HL-60 (cell line): ENCODE results near the gene SLC35F3.

Experiments used
- DNase-seq, 2 experiments: peaks; one replicate each; pipeline ENCODE4 v3.0.0-alpha.2; 2010 to 2020; ENCODE audit warnings: low read depth in 1 of 2, low spot score in 1 of 2
- H3K27ac ChIP-seq: fragments of 250-450 bp; sonication (Bioruptor Pico); replicated peaks from 2 replicates; pipeline ENCODE4 v1.5.1; 2020; ENCODE audit warnings: mild to moderate bottlenecking, moderate library complexity
- H3K27me3 ChIP-seq: fragments of 250-450 bp; sonication (Bioruptor Pico); 2 replicates; pipeline ENCODE4 v1.5.1; 2021; ENCODE audit warnings: mild to moderate bottlenecking, moderate library complexity; ENCODE audit not compliant: insufficient read depth, poor library complexity, severe bottlenecking
- H3K4me3 ChIP-seq: replicated peaks from 2 replicates; pipeline ENCODE4 v1.5.1; 2011; ENCODE audit warnings: mild to moderate bottlenecking, control low read depth, low read length; ENCODE audit not compliant: insufficient read depth
- CTCF ChIP-seq: IDR thresholded peaks from one replicate; pipeline ENCODE4 v1.5.1; 2011; ENCODE audit warnings: low read length, control low read depth, inconsistent platforms; ENCODE audit not compliant: insufficient read depth
- GABPA ChIP-seq: IDR thresholded peaks from 2 replicates; pipeline ENCODE4 v1.6.1; 2012; ENCODE audit warnings: low read depth
- POLR2AphosphoS5 ChIP-seq: IDR thresholded peaks from 2 replicates; pipeline ENCODE4 v1.6.1; 2012; ENCODE audit warnings: low read depth
- REST ChIP-seq: IDR thresholded peaks from 2 replicates; pipeline ENCODE4 v1.6.1; 2012; ENCODE audit warnings: low read depth; ENCODE audit not compliant: insufficient replicate concordance
- SPI1 ChIP-seq: IDR thresholded peaks from 2 replicates; pipeline ENCODE4 v1.6.1; 2012; ENCODE audit warnings: low read depth, mild to moderate bottlenecking, borderline replicate concordance

SLC35F3 gene

DNA sequence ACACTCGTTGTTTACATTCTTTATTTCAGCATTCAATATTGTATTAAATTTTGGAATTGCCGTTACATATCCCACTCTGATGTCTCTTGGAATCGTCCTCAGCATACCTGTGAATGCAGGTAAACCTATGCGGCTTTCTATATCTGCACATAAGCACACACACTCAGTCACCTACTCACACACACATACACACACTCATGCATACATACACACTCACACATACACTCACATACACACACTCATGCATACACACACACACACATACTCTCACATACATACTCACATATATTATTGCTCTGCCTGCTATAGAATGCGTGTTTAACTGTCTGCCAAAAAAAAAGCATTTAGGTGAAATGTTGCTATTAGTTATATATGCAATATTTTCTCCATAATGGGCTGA, 415.6 kb downstream of the SLC35F3 start:
- TF ChIP-seq REST = no peak
- TF ChIP-seq SPI1 = no peak
- TF ChIP-seq GABPA = no peak
- TF ChIP-seq CTCF = no peak
- TF ChIP-seq POLR2AphosphoS5 = no peak
- Histone ChIP-seq H3K27ac (no peak overlapping the region), H3K4me3 (no peak overlapping the region), H3K27me3 (peaks cover 12% of the 10 kb centered on the region)
- DNase-seq = no peak

GRCh38 chr1:234320549-234320948, 416.1 kb downstream of the SLC35F3 start:
- peaks cover 8% of the 10 kb centered on the region for H3K27me3 ChIP-seq
- H3K27ac ChIP-seq = no peak overlapping the region
- DNase-seq = no peak
- TF ChIP-seq REST = no peak
- no peak for TF ChIP-seq SPI1
- no peak for TF ChIP-seq CTCF
- no peak for TF ChIP-seq POLR2AphosphoS5
- TF ChIP-seq GABPA = no peak
- H3K4me3 ChIP-seq = no peak overlapping the region

GRCh38 chr1:234321231-234321630, 416.8 kb downstream of the SLC35F3 start:
- Histone ChIP-seq H3K27ac (no peak overlapping the region), H3K27me3 (peaks cover 6% of the 10 kb centered on the region), H3K4me3 (no peak overlapping the region)
- DNase-seq = no peak
- TF ChIP-seq GABPA (no peak), CTCF (no peak), REST (no peak), SPI1 (no peak), POLR2AphosphoS5 (no peak)
